Measurements from ENCODE around the gene C3orf18. TPM values are rescaled to one million over a fixed set of nuclear protein-coding genes. Genes with fewer than 3 reads are reported as not detected.
A peak's percentile ranks its signal among the peaks of the same experiment; 100 is the strongest.

Gene C3orf18
- total RNA-seq, 1 donor from 2014 or later: 12.5 TPM

GRCh38 chr3:50536471-50537180 is 30.9 kb downstream of the C3orf18 start:
- no peak for TF ChIP-seq CTCF (IDR thresholded peaks at IDR 0.05; ENCODE audit: unreplicated experiment)
- Mint-ChIP-seq H3K9me3 (ENCODE audit: low read depth) (no peaks in the 10 kb centered on the region), H3K27me3 (peaks cover 80% of the 10 kb centered on the region), H3K36me3 (ENCODE audit: insufficient read depth) (no peaks in the 10 kb centered on the region), H3K27ac (no peak overlapping the region), H3K4me3 (ENCODE audit: low read depth) (no peak overlapping the region), H3K4me1 (ENCODE audit: low read depth) (peaks cover 7% of the 10 kb centered on the region)
- no peak for DNase-seq (ENCODE audit: low spot score, unreplicated experiment)

GRCh38 chr3:50534681-50535330 is 32.7 kb downstream of the C3orf18 start:
- no peak overlapping the region for H3K4me3 Mint-ChIP-seq (ENCODE audit: low read depth)
- no peak for DNase-seq (ENCODE audit: low spot score, unreplicated experiment)
- no peaks in the 10 kb centered on the region for H3K9me3 Mint-ChIP-seq (ENCODE audit: low read depth)
- no peaks in the 10 kb centered on the region for H3K36me3 Mint-ChIP-seq (ENCODE audit: insufficient read depth)
- H3K27me3 Mint-ChIP-seq: peaks cover 73% of the 10 kb centered on the region
- H3K27ac Mint-ChIP-seq: no peak overlapping the region
- peaks cover 9% of the 10 kb centered on the region for H3K4me1 Mint-ChIP-seq (ENCODE audit: low read depth)
- no peak for TF ChIP-seq CTCF (IDR thresholded peaks at IDR 0.05; ENCODE audit: unreplicated experiment)

- Mint-ChIP-seq H3K27ac (no peak overlapping the region), H3K9me3 (ENCODE audit: low read depth) (no peaks in the 10 kb centered on the region), H3K36me3 (ENCODE audit: insufficient read depth) (no peaks in the 10 kb centered on the region), H3K4me3 (ENCODE audit: low read depth) (no peak overlapping the region), H3K4me1 (ENCODE audit: low read depth) (peaks cover 12% of the 10 kb centered on the region), H3K27me3 (peaks cover 72% of the 10 kb centered on the region)
- no peak for DNase-seq (ENCODE audit: low spot score, unreplicated experiment)
- TF ChIP-seq CTCF (IDR thresholded peaks at IDR 0.05; ENCODE audit: unreplicated experiment): no peak
These were observed 33.6 kb downstream of the C3orf18 start for GRCh38 chr3:50533807-50534461.

GRCh38 chr3:50533316-50533715 is 34.2 kb downstream of the C3orf18 start:
- H3K4me3 Mint-ChIP-seq (ENCODE audit: low read depth): no peak overlapping the region
- H3K27me3 Mint-ChIP-seq: peaks cover 70% of the 10 kb centered on the region
- no peak for TF ChIP-seq CTCF (IDR thresholded peaks at IDR 0.05; ENCODE audit: unreplicated experiment)
- H3K36me3 Mint-ChIP-seq (ENCODE audit: insufficient read depth): no peaks in the 10 kb centered on the region
- no peaks in the 10 kb centered on the region for H3K9me3 Mint-ChIP-seq (ENCODE audit: low read depth)
- no peak overlapping the region for H3K27ac Mint-ChIP-seq
- peaks cover 12% of the 10 kb centered on the region for H3K4me1 Mint-ChIP-seq (ENCODE audit: low read depth)
- DNase-seq (ENCODE audit: low spot score, unreplicated experiment): no peak

- peak; percentile 13 for TF ChIP-seq CTCF (IDR thresholded peaks at IDR 0.05; ENCODE audit: unreplicated experiment)
- Mint-ChIP-seq H3K27ac (no peak overlapping the region), H3K4me1 (ENCODE audit: low read depth) (peaks cover 12% of the 10 kb centered on the region), H3K36me3 (ENCODE audit: insufficient read depth) (no peaks in the 10 kb centered on the region), H3K9me3 (ENCODE audit: low read depth) (no peaks in the 10 kb centered on the region), H3K27me3 (peaks cover 65% of the 10 kb centered on the region), H3K4me3 (ENCODE audit: low read depth) (no peak overlapping the region)
- DNase-seq (ENCODE audit: low spot score, unreplicated experiment): no peak
These were observed 35.4 kb downstream of the C3orf18 start for GRCh38 chr3:50532062-50532705.
